Fibroblast of lung (primary cell): ENCODE data around the gene UGT1A7. TPM values are rescaled to one million over a fixed set of nuclear protein-coding genes. Genes with fewer than 3 reads are reported as not detected.

Experiments used
- DNase-seq, 2 donors: peaks; one replicate each; pipeline versions ENCODE4 v3.0.0 to v3.0.0-alpha.2; 2010; ENCODE audit warnings: low read depth in 2 of 2
- H2AFZ ChIP-seq: 2 replicates; pipeline ENCODE4 v1.5.1; 2012; ENCODE audit warnings: low read length, control low read depth, inconsistent platforms
- H3K27ac ChIP-seq: 2 replicates; pipeline ENCODE4 v1.5.1; 2011; ENCODE audit warnings: low read length, control low read depth; ENCODE audit not compliant: insufficient read depth
- H3K27me3 ChIP-seq: 2 replicates; pipeline ENCODE4 v1.5.1; 2011; ENCODE audit warnings: mild to moderate bottlenecking, low read length; ENCODE audit not compliant: control insufficient read depth, insufficient read depth
- H3K36me3 ChIP-seq: 2 replicates; pipeline ENCODE4 v1.5.1; 2011; ENCODE audit warnings: low read length; ENCODE audit not compliant: control insufficient read depth, insufficient read depth
- H3K4me1 ChIP-seq: 2 replicates; pipeline ENCODE4 v1.5.1; 2011; ENCODE audit warnings: low read length; ENCODE audit not compliant: control insufficient read depth, insufficient read depth; ENCODE audit errors: extremely low read depth
- H3K4me2 ChIP-seq: 2 replicates; pipeline ENCODE4 v1.5.1; 2011; ENCODE audit warnings: low read length, control low read depth; ENCODE audit not compliant: insufficient read depth; ENCODE audit errors: extremely low read depth
- H3K4me3 ChIP-seq, 4 experiments: fragments of 200-600 bp in 1 of 4; sonication (generic) in 1 of 4; replicated peaks in 1 of 4; 2 replicates each; pipeline ENCODE4 v1.5.1; 2011 to 2016; ENCODE audit warnings: low read length in 4 of 4, low read depth in 3 of 4, mild to moderate bottlenecking in 3 of 4, control low read depth in 2 of 4, inconsistent platforms in 1 of 4, mixed read lengths in 1 of 4; ENCODE audit not compliant: insufficient read depth in 1 of 4; ENCODE audit errors: control extremely low read depth in 1 of 4
- H3K79me2 ChIP-seq: 2 replicates; pipeline ENCODE4 v1.5.1; 2012; ENCODE audit warnings: mild to moderate bottlenecking, low read length, inconsistent platforms; ENCODE audit not compliant: control insufficient read depth, insufficient read depth
- H3K9ac ChIP-seq: 2 replicates; pipeline ENCODE4 v1.5.1; 2011; ENCODE audit warnings: mild to moderate bottlenecking, low read length, control low read depth; ENCODE audit not compliant: insufficient read depth
- H3K9me3 ChIP-seq: 2 replicates; pipeline ENCODE4 v1.5.1; 2012; ENCODE audit warnings: low read depth, low read length; ENCODE audit not compliant: control insufficient read depth, insufficient read depth
- H4K20me1 ChIP-seq: 2 replicates; pipeline ENCODE4 v1.5.1; 2011; ENCODE audit warnings: low read length; ENCODE audit not compliant: control insufficient read depth, insufficient read depth; ENCODE audit errors: extremely low read depth
- CTCF ChIP-seq, 2 donors: IDR thresholded peaks in 1 of 2; conservative IDR thresholded peaks in 1 of 2; 1 replicate in 1 of 2; 2 replicates in 1 of 2; pipeline ENCODE4 v1.5.1; 2011 to 2012; ENCODE audit warnings: low read length in 2 of 2, control low read depth in 1 of 2, inconsistent platforms in 1 of 2, low read depth in 1 of 2, mild to moderate bottlenecking in 1 of 2
- EZH2 ChIP-seq: IDR thresholded peaks from 2 replicates; pipeline ENCODE4 v1.5.1; 2012; ENCODE audit warnings: low read length, control low read depth, mild to moderate bottlenecking; ENCODE audit errors: missing control alignments
- polyA plus RNA-seq, 2 donors: library from polyadenylated mRNA; depleted of rRNA in 1 of 2; stranded (reverse) in 1 of 2; unstranded in 1 of 2; fragments of >200 nt; gene quantifications; 2 replicates each; pipeline ENCODE4 v1.2.1, GENCODE V29; 2011 to 2012; ENCODE audit warnings: missing spikeins in 1 of 2
- total RNA-seq: library from RNA; depleted of rRNA; stranded (reverse); fragments of >200 nt; gene quantifications from 2 replicates; pipeline ENCODE4 v1.2.1, GENCODE V29; 2014

The UGT1A7 gene
- total and polyA plus RNA-seq, 2 donors (not counting 1 experiment from before 2014, with no cell fraction given): not detected

DNA sequence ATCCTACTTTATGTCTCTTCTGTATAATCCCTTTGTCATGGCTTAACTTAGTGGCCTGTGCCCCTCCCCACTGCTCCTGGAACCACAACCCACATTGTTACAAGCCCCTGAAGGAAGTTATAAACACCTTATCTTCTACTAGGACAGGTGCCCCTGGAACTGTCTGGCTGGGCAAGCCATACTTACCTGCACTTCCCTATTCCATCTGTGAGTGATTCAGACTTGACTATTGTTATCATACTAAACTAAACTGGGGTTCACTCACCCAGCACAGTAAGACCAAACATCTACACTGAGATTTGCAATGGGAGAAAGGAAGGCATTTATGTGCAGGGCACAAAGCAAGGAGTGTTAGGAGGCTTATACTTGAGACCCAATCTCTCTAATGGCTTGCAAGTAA lies 7.3 kb downstream of the UGT1A7 start:
- Histone ChIP-seq H3K27ac (no peak overlapping the region), H3K4me2 (no peak overlapping the region), H4K20me1 (no peaks in the 10 kb centered on the region), H3K4me1 (no peaks in the 10 kb centered on the region), H3K79me2 (no peaks in the 10 kb centered on the region), H2AFZ (no peak overlapping the region), H3K9ac (no peak overlapping the region), H3K36me3 (no peaks in the 10 kb centered on the region), H3K4me3 (no peak overlapping the region), H3K9me3 (no peaks in the 10 kb centered on the region), H3K27me3 (no peaks in the 10 kb centered on the region)
- TF ChIP-seq CTCF (conservative IDR thresholded peaks at IDR 0.05 in 1 of 2, IDR thresholded peaks at IDR 0.05 in 1 of 2; ENCODE audit: low read depth in 1 of 2, low read length in 2 of 2) (no peak), EZH2 (no peak)
- DNase-seq: no peak

DNA sequence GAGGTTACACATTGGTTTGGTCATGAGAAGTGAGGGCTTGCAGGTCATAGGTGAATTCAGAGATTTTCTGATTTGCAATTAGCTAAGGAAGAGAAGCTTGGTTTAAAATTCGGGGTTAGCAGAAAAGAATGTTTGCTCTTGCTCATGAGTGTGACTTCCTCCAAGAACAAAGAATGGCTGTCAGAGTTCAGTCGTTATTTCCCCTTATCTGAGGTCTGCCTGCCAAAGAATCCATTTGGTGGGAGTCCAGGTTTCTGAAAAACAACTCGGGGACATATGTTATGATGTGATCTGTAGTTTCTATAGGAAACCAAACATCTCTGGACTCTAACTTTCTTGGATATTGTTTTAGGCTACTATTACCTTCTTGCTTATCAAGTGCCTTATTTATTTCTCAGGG lies 7.8 kb downstream of the UGT1A7 start:
- Histone ChIP-seq H3K4me2 (no peak overlapping the region), H3K4me1 (no peaks in the 10 kb centered on the region), H2AFZ (no peak overlapping the region), H3K36me3 (no peaks in the 10 kb centered on the region), H3K9me3 (no peaks in the 10 kb centered on the region), H3K4me3 (no peak overlapping the region), H3K27me3 (no peaks in the 10 kb centered on the region), H3K27ac (no peak overlapping the region), H3K9ac (no peak overlapping the region), H4K20me1 (no peaks in the 10 kb centered on the region), H3K79me2 (no peaks in the 10 kb centered on the region)
- no peak for DNase-seq
- TF ChIP-seq EZH2: no peak
- no peak for TF ChIP-seq CTCF (conservative IDR thresholded peaks at IDR 0.05 in 1 of 2, IDR thresholded peaks at IDR 0.05 in 1 of 2; ENCODE audit: low read depth in 1 of 2, low read length in 2 of 2)

DNA sequence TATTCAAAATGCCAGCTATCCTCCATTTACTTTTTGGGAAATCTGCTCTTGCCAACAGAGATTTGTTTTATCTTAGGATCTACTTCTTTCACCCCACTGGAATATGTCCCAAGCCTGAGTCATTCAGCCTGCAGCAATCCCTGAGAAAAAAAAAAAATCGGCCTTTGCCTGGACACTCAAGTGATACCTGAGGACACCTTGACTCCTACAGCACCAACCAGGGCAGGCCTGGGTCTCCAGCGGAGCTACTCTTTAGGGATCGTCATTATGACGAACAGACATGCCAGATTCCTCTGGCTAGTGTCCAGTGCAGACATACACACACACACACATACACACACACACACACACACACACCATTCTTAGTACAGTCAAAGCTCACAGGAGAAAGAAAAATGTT lies 8.7 kb downstream of the UGT1A7 start:
- Histone ChIP-seq H3K4me2 (no peak overlapping the region), H3K4me3 (no peak overlapping the region), H3K27ac (no peak overlapping the region), H3K79me2 (no peaks in the 10 kb centered on the region), H3K27me3 (no peaks in the 10 kb centered on the region), H3K9me3 (no peaks in the 10 kb centered on the region), H2AFZ (no peak overlapping the region), H3K4me1 (no peaks in the 10 kb centered on the region), H3K36me3 (no peaks in the 10 kb centered on the region), H4K20me1 (no peaks in the 10 kb centered on the region), H3K9ac (no peak overlapping the region)
- TF ChIP-seq CTCF (conservative IDR thresholded peaks at IDR 0.05 in 1 of 2, IDR thresholded peaks at IDR 0.05 in 1 of 2; ENCODE audit: low read depth in 1 of 2, low read length in 2 of 2) (no peak), EZH2 (no peak)
- DNase-seq: peak in 1 of 2 donors; percentile 30
